ENCODE measurements around the gene TET3. TPM values are rescaled to one million over a fixed set of nuclear protein-coding genes. Genes with fewer than 3 reads are reported as not detected.
A peak's percentile ranks its signal among the peaks of the same experiment; 100 is the strongest.

Gene TET3
- total and polyA plus RNA-seq, 7 donors = 1.8 to 9.6 (median 3.3) TPM

- WGBS, 2 donors = 13 to 30% methylated on average over 24 of the region's 24 CpGs
- Histone ChIP-seq H3K36me3 (no peaks in the 10 kb centered on the region), H3K4me1 (peaks cover 0 to 45% (median 38%) of the 10 kb centered on the region in 4 donors), H3K4me3 (peak overlapping the region in 3 of 4 donors; percentile 1 to 73 (median 25)), H3K27me3 (no peaks in the 10 kb centered on the region), H3K9me3 (no peaks in the 10 kb centered on the region), H3K27ac (no peak overlapping the region)
- intact Hi-C loops (cut with DNase I) = loop anchor here (2.0 to 10.0 kb wide), 3 partner anchors 15 to 163 kb away; partner anchors contain the start of gene STAMBP
- DNase-seq = no peak
- TF ChIP-seq CTCF (IDR thresholded peaks at IDR 0.05) = peak in 1 of 4 experiments; percentile 21
- TF ChIP-seq POLR2A (IDR thresholded peaks at IDR 0.05) = no peak
Observed at GRCh38 chr2:73987109-73987947, 2.6 kb downstream of the TET3 start.

GRCh38 chr2:73987948-73988700 is 3.4 kb downstream of the TET3 start:
- Histone ChIP-seq H3K4me3 (peak overlapping the region in 2 of 4 donors; percentile 25 to 73), H3K27ac (no peak overlapping the region), H3K9me3 (no peaks in the 10 kb centered on the region), H3K4me1 (peaks cover 0 to 44% (median 38%) of the 10 kb centered on the region in 4 donors), H3K27me3 (no peaks in the 10 kb centered on the region), H3K36me3 (no peaks in the 10 kb centered on the region)
- intact Hi-C loops (cut with DNase I) = loop anchor here (2.0 to 10.0 kb wide), 3 partner anchors 15 to 163 kb away; partner anchors contain the start of gene STAMBP
- TF ChIP-seq CTCF (IDR thresholded peaks at IDR 0.05) (no peak), POLR2A (IDR thresholded peaks at IDR 0.05) (no peak), EP300 (IDR thresholded peaks at IDR 0.05) (no peak), POLR2AphosphoS5 (IDR thresholded peaks at IDR 0.05) (no peak)
- no peak for DNase-seq
- WGBS, 2 donors = 22 to 56% methylated on average over 10 of the region's 10 CpGs

- DNase-seq = no peak
- WGBS, 2 donors = 95 to 98% methylated on average over 2 of the region's 2 CpGs
- no peak overlapping the region for H3K27ac ChIP-seq
- no peaks in the 10 kb centered on the region for H3K36me3 ChIP-seq
- peaks cover 0 to 32% (median 27%) of the 10 kb centered on the region in 4 donors for H3K4me1 ChIP-seq
- TF ChIP-seq EP300 (IDR thresholded peaks at IDR 0.05) (no peak), POLR2AphosphoS5 (IDR thresholded peaks at IDR 0.05) (no peak), CTCF (IDR thresholded peaks at IDR 0.05) (no peak), POLR2A (IDR thresholded peaks at IDR 0.05) (no peak)
- intact Hi-C loops (cut with DNase I) = loop anchor here (5.0 to 10.0 kb wide), 2 partner anchors 127 to 165 kb away; partner anchors contain the start of gene STAMBP
- no peak overlapping the region for H3K4me3 ChIP-seq
- H3K9me3 ChIP-seq = no peaks in the 10 kb centered on the region
- H3K27me3 ChIP-seq = no peaks in the 10 kb centered on the region
Observed at GRCh38 chr2:73989972-73990371, 5.3 kb downstream of the TET3 start.

DNA sequence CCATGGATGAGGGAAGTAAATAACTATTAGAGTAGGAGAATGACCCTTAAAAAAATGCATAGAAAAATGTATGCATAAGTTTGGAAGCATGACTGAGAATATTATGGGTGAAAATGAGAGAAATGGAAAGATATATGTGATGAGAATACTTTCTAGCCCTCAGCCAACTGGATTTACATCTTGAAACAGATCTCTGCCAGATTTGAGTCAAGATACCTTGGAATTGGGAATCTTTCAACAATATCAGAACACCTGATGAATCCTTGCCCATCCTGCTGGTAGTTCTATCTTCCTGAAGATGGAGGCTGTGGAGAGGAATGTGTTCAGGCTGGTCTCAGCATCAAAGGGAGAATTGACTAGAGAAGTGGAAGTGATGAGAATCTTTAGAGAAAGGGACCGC is 5.8 kb downstream of the TET3 start:
- Histone ChIP-seq H3K27me3 (no peaks in the 10 kb centered on the region), H3K27ac (no peak overlapping the region), H3K36me3 (no peaks in the 10 kb centered on the region), H3K4me3 (no peak overlapping the region), H3K4me1 (peaks cover 0 to 31% (median 26%) of the 10 kb centered on the region in 4 donors), H3K9me3 (no peaks in the 10 kb centered on the region)
- TF ChIP-seq EP300 (IDR thresholded peaks at IDR 0.05) (no peak), POLR2A (IDR thresholded peaks at IDR 0.05) (no peak), CTCF (IDR thresholded peaks at IDR 0.05) (no peak), POLR2AphosphoS5 (IDR thresholded peaks at IDR 0.05) (no peak)
- DNase-seq = no peak
- intact Hi-C loops (cut with DNase I) = no loop called here
- WGBS, 2 donors = 95 to 97% methylated on average over 1 of the region's 1 CpG

All from sigmoid colon (tissue), 7 donors.